Measurements from ENCODE around the gene CLIP4.

The CLIP4 gene

GRCh38 chr2:29223851-29224692 is 108.9 kb downstream of the CLIP4 start:
- no peak for FAIRE-seq

- no peak for FAIRE-seq
Measured at GRCh38 chr2:29224693-29225551, 109.7 kb downstream of the CLIP4 start.

GRCh38 chr2:29225814-29226213 is 110.6 kb downstream of the CLIP4 start:
- no peak for FAIRE-seq

- FAIRE-seq: no peak
Measured at GRCh38 chr2:29226375-29226774, 111.2 kb downstream of the CLIP4 start.

DNA sequence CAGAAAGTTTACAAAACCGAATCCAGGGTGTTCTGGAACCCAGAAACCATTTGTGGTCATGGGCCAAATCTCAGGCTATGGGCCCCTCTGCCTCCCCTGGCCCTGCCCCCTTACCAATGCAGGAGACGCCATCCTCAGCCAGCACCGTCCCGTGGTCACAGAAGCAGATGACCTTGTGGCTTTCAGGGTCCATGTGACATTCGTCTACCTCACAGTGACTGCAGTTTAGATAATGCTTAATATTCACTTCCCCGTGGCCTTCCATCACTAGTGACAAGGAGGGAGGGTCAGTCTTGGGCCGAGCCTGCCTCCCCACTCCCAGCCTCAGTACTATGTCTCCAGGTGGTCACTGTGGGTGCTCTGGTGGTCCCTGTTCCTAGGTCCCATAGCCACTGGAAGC is 111.6 kb downstream of the CLIP4 start:
- FAIRE-seq: no peak

GRCh38 chr2:29227935-29228675 is 112.9 kb downstream of the CLIP4 start:
- no peak for FAIRE-seq

DNA sequence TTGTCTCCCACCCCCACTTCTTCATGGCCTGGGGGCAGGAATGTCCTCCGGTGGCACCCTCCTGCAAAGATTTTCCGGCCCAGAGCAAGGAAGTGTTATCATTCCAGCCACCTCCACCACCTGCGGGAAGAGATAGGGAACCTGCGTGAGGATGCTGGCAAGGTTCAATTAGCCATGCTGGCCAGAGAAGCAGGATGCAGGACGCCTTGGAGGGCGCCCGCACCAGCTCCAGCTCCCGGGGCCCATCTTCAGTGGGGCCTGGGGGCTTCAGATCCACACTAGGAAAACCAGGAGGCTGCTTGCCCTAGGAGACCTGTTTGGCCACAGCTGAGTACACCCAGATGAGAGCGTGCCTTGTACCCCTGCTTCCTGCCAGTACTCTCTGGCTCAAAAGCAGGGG is 113.7 kb downstream of the CLIP4 start:
- FAIRE-seq: no peak

GRCh38 chr2:29229640-29230039 is 114.4 kb downstream of the CLIP4 start:
- no peak for FAIRE-seq

- FAIRE-seq: no peak
Measured at GRCh38 chr2:29232041-29232440, 116.8 kb downstream of the CLIP4 start.

GRCh38 chr2:29233428-29233827 is 118.2 kb downstream of the CLIP4 start:
- FAIRE-seq: no peak

DNA sequence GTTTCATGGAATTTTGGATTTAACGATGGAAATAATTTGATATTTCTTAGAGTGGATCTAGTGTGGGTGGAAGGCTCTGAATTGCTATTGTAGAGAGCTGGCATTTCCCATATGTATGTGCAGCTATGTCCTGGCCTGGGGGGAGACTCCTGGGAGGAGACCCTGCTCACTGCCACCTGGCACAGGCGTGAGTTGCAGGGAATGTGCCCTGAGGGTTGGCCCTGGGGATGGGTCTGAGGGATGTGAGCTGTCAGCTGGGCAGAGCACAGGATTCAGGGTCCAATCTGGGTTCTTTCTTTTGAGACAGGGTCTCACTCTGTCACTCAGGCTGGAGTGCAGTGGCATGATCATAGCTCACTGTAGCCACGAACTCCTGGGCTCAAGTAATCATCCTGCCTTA is 120.2 kb downstream of the CLIP4 start:
- FAIRE-seq: no peak

DNA sequence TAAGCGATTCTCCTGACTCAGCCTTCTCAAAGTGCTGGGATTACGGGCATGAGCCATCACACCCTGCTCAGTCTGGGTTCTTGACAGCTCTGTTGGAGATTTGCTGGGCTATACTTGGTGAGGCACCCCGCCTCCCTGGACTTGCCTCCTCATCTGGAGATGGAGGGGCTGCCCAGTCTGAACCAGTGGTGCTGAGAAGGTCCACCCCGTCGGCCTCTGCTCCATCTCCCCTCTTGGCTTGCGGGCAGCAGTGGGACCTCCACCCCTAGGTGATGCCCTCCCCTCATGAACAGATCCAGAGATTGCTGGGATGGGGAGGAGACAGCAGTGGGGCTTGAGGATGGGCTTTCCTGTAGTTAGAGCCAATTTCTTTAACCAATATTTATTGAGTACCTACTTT is 120.9 kb downstream of the CLIP4 start:
- FAIRE-seq: no peak

DNA sequence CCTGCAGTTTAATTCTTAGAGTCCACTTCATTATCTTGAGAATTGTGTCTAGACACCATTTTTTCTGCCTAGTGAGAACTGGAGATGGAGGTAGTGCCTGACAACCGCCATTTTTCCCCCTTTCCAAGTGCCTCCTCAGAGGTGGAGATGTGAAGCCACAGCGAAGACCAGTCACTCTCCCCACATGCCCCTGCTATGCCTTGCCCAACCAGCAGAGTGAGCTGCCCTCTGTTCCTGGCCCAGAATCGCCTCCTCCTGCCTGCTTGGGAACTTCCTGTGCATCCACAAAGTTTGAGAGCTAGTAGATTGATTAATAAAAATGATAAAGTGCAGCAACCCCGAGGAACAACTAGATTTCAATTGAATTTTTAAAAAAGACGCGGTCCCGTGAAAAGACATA is 123.3 kb downstream of the CLIP4 start:
- FAIRE-seq: no peak
